Hematopoietic multipotent progenitor cell (in vitro differentiated cells): ENCODE results near the gene TDRD1. TPM values are rescaled to one million over a fixed set of nuclear protein-coding genes. Genes with fewer than 3 reads are reported as not detected.
A peak's percentile ranks its signal among the peaks of the same experiment; 100 is the strongest.

Experiments used
- DNase-seq, 3 donors: peaks; one replicate each; pipeline ENCODE4 v3.0.0-alpha.2; 2011 to 2015; ENCODE audit warnings: low read depth in 2 of 3, low spot score in 2 of 3
- total RNA-seq: library from RNA; depleted of rRNA; stranded (reverse); fragments of >200 nt; gene quantifications from one replicate; pipeline ENCODE4 v1.2.3, GENCODE V29; 2012

The TDRD1 gene
- total RNA-seq, 1 donor = 0.27 TPM

GRCh38 chr10:114232561-114233176 is 53.5 kb downstream of the TDRD1 start:
- no peak for DNase-seq

GRCh38 chr10:114233482-114233881 is 54.3 kb downstream of the TDRD1 start:
- no peak for DNase-seq

GRCh38 chr10:114234132-114234531 is 55.0 kb downstream of the TDRD1 start:
- DNase-seq = no peak

GRCh38 chr10:114239117-114239993 is 60.2 kb downstream of the TDRD1 start, which contains the start of gene VWA2:
TSS of gene VWA2 (plus strand) at chr10:114239254. CDS start at chr10:114248714, 9,460 bp downstream.
- peak in 2 of 3 donors; percentile 40 to 42 for DNase-seq

- no peak for DNase-seq
These were observed 60.8 kb downstream of the TDRD1 start for GRCh38 chr10:114239994-114240345.

GRCh38 chr10:114242235-114242634 is 63.1 kb downstream of the TDRD1 start:
- no peak for DNase-seq

GRCh38 chr10:114243661-114244060 is 64.5 kb downstream of the TDRD1 start:
- DNase-seq = no peak

GRCh38 chr10:114244126-114244525 is 65.0 kb downstream of the TDRD1 start:
- no peak for DNase-seq

GRCh38 chr10:114245121-114245791 is 66.1 kb downstream of the TDRD1 start:
- DNase-seq = no peak

- DNase-seq = no peak
These were observed 67.6 kb downstream of the TDRD1 start for GRCh38 chr10:114246679-114247305.

GRCh38 chr10:114250236-114250635 is 71.1 kb downstream of the TDRD1 start:
- DNase-seq = no peak

- DNase-seq = no peak
These were observed 71.6 kb downstream of the TDRD1 start for GRCh38 chr10:114250716-114251115.

GRCh38 chr10:114252092-114252491 is 72.9 kb downstream of the TDRD1 start:
- DNase-seq = no peak

GRCh38 chr10:114252883-114253282 is 73.7 kb downstream of the TDRD1 start:
- DNase-seq = no peak

GRCh38 chr10:114255227-114255626 is 76.1 kb downstream of the TDRD1 start:
- no peak for DNase-seq

- DNase-seq = no peak
These were observed 77.0 kb downstream of the TDRD1 start for GRCh38 chr10:114256008-114256765.

- no peak for DNase-seq
These were observed 77.7 kb downstream of the TDRD1 start for GRCh38 chr10:114256822-114257221.

- DNase-seq = no peak
These were observed 78.3 kb downstream of the TDRD1 start for GRCh38 chr10:114257498-114257897.

- DNase-seq = peak in 1 of 3 donors; percentile 23
These were observed 79.2 kb downstream of the TDRD1 start for GRCh38 chr10:114258274-114258840.

GRCh38 chr10:114259824-114260223 is 80.7 kb downstream of the TDRD1 start:
- no peak for DNase-seq
